HEK293T (cell line): Measurements from ENCODE around the gene PCMTD2.

Source experiments
- BHLHE40 ChIP-seq: fragments of 450-650 bp; IDR thresholded peaks from 2 replicates; pipeline ENCODE4 v1.6.1; 2016; ENCODE audit warnings: mild to moderate bottlenecking, moderate library complexity, borderline replicate concordance
- FOXA1 ChIP-seq: fragments of 450-650 bp; IDR thresholded peaks from 2 replicates; pipeline ENCODE4 v1.6.1; 2016; ENCODE audit warnings: mild to moderate bottlenecking
- FOXM1 ChIP-seq: fragments of 450-650 bp; IDR thresholded peaks from 2 replicates; pipeline ENCODE4 v1.6.1; 2017; ENCODE audit warnings: mild to moderate bottlenecking, borderline replicate concordance
- HDGF ChIP-seq: fragments of 450-650 bp; IDR thresholded peaks from 2 replicates; pipeline ENCODE4 v1.6.1; 2017; ENCODE audit warnings: antibody characterized with exemption, borderline replicate concordance
- L3MBTL2 ChIP-seq: fragments of 450-650 bp; conservative IDR thresholded peaks from 2 replicates; pipeline ENCODE4 v1.6.1; 2016; ENCODE audit warnings: mild to moderate bottlenecking
- NFRKB ChIP-seq: fragments of 450-650 bp; IDR thresholded peaks from 2 replicates; pipeline ENCODE4 v1.6.1; 2016; ENCODE audit warnings: mild to moderate bottlenecking, moderate library complexity
- PKNOX1 ChIP-seq: fragments of 450-650 bp; IDR thresholded peaks from 2 replicates; pipeline ENCODE4 v1.6.1; 2016
- SP1 ChIP-seq: fragments of 450-650 bp; IDR thresholded peaks from 2 replicates; pipeline ENCODE4 v1.6.1; 2017
- SUZ12 ChIP-seq: fragments of 450-650 bp; IDR thresholded peaks from 2 replicates; pipeline ENCODE4 v1.6.1; 2016; ENCODE audit warnings: mild to moderate bottlenecking

GRCh38 chr20:64283646-64284045, 28.1 kb downstream of the PCMTD2 start:
- TF ChIP-seq NFRKB: no peak
- TF ChIP-seq BHLHE40: no peak
- TF ChIP-seq HDGF: no peak
- TF ChIP-seq FOXM1: no peak
- no peak for TF ChIP-seq SP1
- TF ChIP-seq FOXA1: no peak
- TF ChIP-seq PKNOX1: no peak
- TF ChIP-seq SUZ12: no peak
- TF ChIP-seq L3MBTL2: no peak
